ENCODE data around the gene TJP2. TPM values are rescaled to one million over a fixed set of nuclear protein-coding genes. Genes with fewer than 3 reads are reported as not detected.

TJP2 gene
- total and polyA plus RNA-seq, 10 of the 15 experiments (the other 5 are each of a cell fraction or from before 2014, with no cell fraction given), result 6.4 to 59.9 (median 29.7) TPM

DNA sequence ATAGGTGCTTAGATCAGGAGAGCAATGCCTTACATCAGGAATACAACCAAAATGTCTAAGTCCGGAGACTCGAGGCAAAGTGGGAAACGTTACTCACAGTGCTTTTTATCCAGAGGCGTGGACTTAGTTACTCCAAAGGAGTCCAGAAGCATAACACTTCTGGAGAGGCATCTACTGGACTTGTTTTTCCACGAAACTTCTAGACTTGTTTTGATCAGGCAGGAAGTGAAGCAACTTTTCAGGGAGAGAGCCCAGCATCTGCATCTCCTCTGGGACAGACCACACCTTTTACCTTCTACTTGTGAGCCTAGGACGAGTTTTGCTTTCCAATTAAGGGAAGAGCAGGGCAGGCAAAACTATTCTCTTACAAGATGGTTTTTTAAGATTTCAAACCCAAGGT lies 1.2 kb upstream of the TJP2 start (continued):
- TF ChIP-seq, protein P1, sequence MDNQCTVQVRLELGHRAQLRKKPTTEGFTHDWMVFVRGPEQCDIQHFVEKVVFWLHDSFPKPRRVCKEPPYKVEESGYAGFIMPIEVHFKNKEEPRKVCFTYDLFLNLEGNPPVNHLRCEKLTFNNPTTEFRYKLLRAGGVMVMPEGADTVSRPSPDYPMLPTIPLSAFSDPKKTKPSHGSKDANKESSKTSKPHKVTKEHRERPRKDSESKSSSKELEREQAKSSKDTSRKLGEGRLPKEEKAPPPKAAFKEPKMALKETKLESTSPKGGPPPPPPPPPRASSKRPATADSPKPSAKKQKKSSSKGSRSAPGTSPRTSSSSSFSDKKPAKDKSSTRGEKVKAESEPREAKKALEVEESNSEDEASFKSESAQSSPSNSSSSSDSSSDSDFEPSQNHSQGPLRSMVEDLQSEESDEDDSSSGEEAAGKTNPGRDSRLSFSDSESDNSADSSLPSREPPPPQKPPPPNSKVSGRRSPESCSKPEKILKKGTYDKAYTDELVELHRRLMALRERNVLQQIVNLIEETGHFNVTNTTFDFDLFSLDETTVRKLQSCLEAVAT (IDR thresholded peaks at IDR 0.05), result no peak
- no peak for TF ChIP-seq KAT2A (conservative IDR thresholded peaks at IDR 0.05; ENCODE audit: control insufficient read depth, low read depth, low read length)

DNA sequence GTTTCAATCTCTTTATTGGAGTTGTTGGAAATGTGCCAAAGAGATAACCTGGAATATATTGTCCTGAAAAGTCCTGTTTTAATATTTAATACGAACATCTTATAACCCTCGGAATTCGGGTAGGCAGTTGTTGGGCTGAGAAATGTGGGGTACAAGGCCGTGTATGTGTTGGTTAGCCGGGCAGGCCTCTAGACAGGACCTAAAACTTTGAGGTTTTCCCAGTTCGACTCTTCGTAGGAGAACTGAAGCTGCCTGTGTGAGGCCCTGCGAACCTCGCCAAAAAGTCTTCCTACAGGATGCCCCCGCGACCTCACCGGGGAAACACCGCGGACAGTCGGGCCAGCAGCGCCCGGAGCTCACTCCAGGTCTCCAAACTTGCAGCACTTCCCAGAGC lies 583 bp upstream of the TJP2 start:
- no TSS peak for BruUV-seq (replicated peaks)
- intact Hi-C loops (cut with micrococcal nuclease; ENCODE audit: unreplicated experiment) (loop anchor here (10.0 kb wide), 2 partner anchors 529 to 591 kb away; partner anchors contain the start of gene PTAR1), in situ Hi-C loops (cut with MboI) (no loop called here)
- Histone ChIP-seq H3K4me1 (ENCODE audit: control insufficient read depth, insufficient read depth, low read length) (peaks cover 18% of the 10 kb centered on the region), H3K9ac (ENCODE audit: control insufficient read depth, insufficient read depth, low read length) (peak overlapping the region; percentile 66), H3K4me3 (peak overlapping the region; percentile 80), H3K27ac (ENCODE audit: control insufficient read depth, insufficient read depth) (peak overlapping the region; percentile 82), H3K9me3 (replicated peaks; ENCODE audit: control insufficient read depth, insufficient read depth, low read length) (no peaks in the 10 kb centered on the region), H2AFZ (ENCODE audit: control insufficient read depth, low read depth, low read length) (peak overlapping the region; percentile 81), H4K20me1 (ENCODE audit: control insufficient read depth, insufficient read depth) (no peaks in the 10 kb centered on the region), H3K4me2 (ENCODE audit: control insufficient read depth, insufficient read depth) (peak overlapping the region; percentile 72), H3K27me3 (replicated peaks in 1 of 2; ENCODE audit: control insufficient read depth in 2 of 2, insufficient read depth in 2 of 2, low read length in 1 of 2) (no peaks in the 10 kb centered on the region), H3K79me2 (ENCODE audit: control insufficient read depth, insufficient read depth, low read length) (peaks cover 29% of the 10 kb centered on the region), H3K36me3 (ENCODE audit: control insufficient read depth in 2 of 2, insufficient read depth in 2 of 2, low read length in 1 of 2) (no peaks in the 10 kb centered on the region)
- ChIA-PET CTCF (interaction anchor here (10.3 kb wide), 1 partner anchor 21 kb away, joined by 134 read pairs; no protein-coding TSS in a partner anchor), RAD21 (ENCODE audit: unreplicated experiment) (interaction anchor here (1.5 to 1.6 kb wide), 2 partner anchors 17 to 22 kb away, joined by 3 to 8 read pairs; no protein-coding TSS in a partner anchor), SMC1A (ENCODE audit: uncharacterized antibody, unreplicated experiment) (interaction anchor here (1.4 to 2.6 kb wide), 2 partner anchors 13 to 32 kb away, joined by 3 to 12 read pairs; no protein-coding TSS in a partner anchor), POLR2A (interaction anchor here (1.2 kb wide), 1 partner anchor 52 kb away, joined by 4 read pairs; no protein-coding TSS in a partner anchor)
- DNase-seq (ENCODE audit: low read depth, low spot score) (no peak), ATAC-seq (peak; percentile 3), FAIRE-seq (no peak)
- WGBS (ENCODE audit: insufficient coverage, insufficient replicate concordance, low lambda C conversion rate, missing lambda C conversion rate), result under 1% methylated on average over 17 of the region's 17 CpGs
- no peak for TF ChIP-seq STAT1 (conservative IDR thresholded peaks at IDR 0.05)
- TF ChIP-seq, protein P2, sequence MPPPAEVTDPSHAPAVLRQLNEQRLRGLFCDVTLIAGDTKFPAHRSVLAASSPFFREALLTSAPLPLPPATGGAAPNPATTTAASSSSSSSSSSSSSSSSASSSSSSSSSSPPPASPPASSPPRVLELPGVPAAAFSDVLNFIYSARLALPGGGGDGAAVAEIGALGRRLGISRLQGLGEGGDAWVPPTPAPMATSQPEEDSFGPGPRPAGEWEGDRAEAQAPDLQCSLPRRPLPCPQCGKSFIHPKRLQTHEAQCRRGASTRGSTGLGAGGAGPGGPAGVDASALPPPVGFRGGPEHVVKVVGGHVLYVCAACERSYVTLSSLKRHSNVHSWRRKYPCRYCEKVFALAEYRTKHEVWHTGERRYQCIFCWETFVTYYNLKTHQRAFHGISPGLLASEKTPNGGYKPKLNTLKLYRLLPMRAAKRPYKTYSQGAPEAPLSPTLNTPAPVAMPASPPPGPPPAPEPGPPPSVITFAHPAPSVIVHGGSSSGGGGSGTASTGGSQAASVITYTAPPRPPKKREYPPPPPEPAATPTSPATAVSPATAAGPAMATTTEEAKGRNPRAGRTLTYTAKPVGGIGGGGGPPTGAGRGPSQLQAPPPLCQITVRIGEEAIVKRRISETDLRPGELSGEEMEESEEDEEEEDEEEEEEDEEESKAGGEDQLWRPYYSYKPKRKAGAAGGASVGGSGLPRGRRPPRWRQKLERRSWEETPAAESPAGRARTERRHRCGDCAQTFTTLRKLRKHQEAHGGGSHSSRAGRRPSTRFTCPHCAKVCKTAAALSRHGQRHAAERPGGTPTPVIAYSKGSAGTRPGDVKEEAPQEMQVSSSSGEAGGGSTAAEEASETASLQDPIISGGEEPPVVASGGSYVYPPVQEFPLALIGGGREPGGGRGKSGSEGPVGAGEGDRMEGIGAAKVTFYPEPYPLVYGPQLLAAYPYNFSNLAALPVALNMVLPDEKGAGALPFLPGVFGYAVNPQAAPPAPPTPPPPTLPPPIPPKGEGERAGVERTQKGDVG (CRISPR knock-in tag; IDR thresholded peaks at IDR 0.05), result no peak
- TF ChIP-seq, protein P3, sequence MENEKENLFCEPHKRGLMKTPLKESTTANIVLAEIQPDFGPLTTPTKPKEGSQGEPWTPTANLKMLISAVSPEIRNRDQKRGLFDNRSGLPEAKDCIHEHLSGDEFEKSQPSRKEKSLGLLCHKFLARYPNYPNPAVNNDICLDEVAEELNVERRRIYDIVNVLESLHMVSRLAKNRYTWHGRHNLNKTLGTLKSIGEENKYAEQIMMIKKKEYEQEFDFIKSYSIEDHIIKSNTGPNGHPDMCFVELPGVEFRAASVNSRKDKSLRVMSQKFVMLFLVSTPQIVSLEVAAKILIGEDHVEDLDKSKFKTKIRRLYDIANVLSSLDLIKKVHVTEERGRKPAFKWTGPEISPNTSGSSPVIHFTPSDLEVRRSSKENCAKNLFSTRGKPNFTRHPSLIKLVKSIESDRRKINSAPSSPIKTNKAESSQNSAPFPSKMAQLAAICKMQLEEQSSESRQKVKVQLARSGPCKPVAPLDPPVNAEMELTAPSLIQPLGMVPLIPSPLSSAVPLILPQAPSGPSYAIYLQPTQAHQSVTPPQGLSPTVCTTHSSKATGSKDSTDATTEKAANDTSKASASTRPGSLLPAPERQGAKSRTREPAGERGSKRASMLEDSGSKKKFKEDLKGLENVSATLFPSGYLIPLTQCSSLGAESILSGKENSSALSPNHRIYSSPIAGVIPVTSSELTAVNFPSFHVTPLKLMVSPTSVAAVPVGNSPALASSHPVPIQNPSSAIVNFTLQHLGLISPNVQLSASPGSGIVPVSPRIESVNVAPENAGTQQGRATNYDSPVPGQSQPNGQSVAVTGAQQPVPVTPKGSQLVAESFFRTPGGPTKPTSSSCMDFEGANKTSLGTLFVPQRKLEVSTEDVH (IDR thresholded peaks at IDR 0.05; ENCODE audit: low read depth, partially characterized antibody), result no peak
- TF ChIP-seq, protein P4, sequence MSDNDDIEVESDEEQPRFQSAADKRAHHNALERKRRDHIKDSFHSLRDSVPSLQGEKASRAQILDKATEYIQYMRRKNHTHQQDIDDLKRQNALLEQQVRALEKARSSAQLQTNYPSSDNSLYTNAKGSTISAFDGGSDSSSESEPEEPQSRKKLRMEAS (IDR thresholded peaks at IDR 0.05; ENCODE audit: low read depth, low read length), result no peak
- TF ChIP-seq, protein P5, sequence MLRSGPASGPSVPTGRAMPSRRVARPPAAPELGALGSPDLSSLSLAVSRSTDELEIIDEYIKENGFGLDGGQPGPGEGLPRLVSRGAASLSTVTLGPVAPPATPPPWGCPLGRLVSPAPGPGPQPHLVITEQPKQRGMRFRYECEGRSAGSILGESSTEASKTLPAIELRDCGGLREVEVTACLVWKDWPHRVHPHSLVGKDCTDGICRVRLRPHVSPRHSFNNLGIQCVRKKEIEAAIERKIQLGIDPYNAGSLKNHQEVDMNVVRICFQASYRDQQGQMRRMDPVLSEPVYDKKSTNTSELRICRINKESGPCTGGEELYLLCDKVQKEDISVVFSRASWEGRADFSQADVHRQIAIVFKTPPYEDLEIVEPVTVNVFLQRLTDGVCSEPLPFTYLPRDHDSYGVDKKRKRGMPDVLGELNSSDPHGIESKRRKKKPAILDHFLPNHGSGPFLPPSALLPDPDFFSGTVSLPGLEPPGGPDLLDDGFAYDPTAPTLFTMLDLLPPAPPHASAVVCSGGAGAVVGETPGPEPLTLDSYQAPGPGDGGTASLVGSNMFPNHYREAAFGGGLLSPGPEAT (IDR thresholded peaks at IDR 0.05; ENCODE audit: low read depth), result no peak
- peak; percentile 12; the same call in 1 of the 2 replicates for TF ChIP-seq SMC3 (IDR thresholded peaks at IDR 0.05; ENCODE audit: borderline replicate concordance, low read length)
- no peak for TF ChIP-seq YY1 (IDR thresholded peaks at IDR 0.05; ENCODE audit: low read depth, low read length)
- 0 out of 2 replicates have a peak, but pooled peaks have one; percentile 5 for TF ChIP-seq RUNX3 (IDR thresholded peaks at IDR 0.05; ENCODE audit: low read length)
- TF ChIP-seq ZNF274 (IDR thresholded peaks at IDR 0.05; ENCODE audit: insufficient read depth, insufficient read length), result no peak
- no peak for TF ChIP-seq TARDBP (IDR thresholded peaks at IDR 0.05; ENCODE audit: borderline replicate concordance)
- no peak for TF ChIP-seq MXI1 (IDR thresholded peaks at IDR 0.05; ENCODE audit: low read depth, low read length)

All from GM12878 (cell line).